HEK293 (cell line): ENCODE data around the gene GABRA5.

Experiments used
- BCL11A ChIP-seq: fragments of 450-650 bp; formaldehyde crosslinking; IDR thresholded peaks from 2 replicates; pipeline ENCODE4 v1.5.1; 2016; ENCODE audit warnings: low read depth, missing biosample characterization, missing genetic modification characterization
- MZF1 ChIP-seq: fragments of 450-650 bp; formaldehyde crosslinking; IDR thresholded peaks from 2 replicates; pipeline ENCODE4 v1.5.1; 2017; ENCODE audit warnings: missing biosample characterization, missing genetic modification characterization, borderline replicate concordance
- SP2 ChIP-seq: fragments of 450-650 bp; formaldehyde crosslinking; IDR thresholded peaks from 2 replicates; pipeline ENCODE4 v1.5.1; 2016; ENCODE audit warnings: missing biosample characterization, missing genetic modification characterization
- ZBTB1 ChIP-seq: fragments of 450-650 bp; formaldehyde crosslinking; IDR thresholded peaks from 2 replicates; pipeline ENCODE4 v1.5.1; 2016; ENCODE audit warnings: missing biosample characterization, missing genetic modification characterization
- ZNF585B ChIP-seq: fragments of 450-650 bp; formaldehyde crosslinking; IDR thresholded peaks from 2 replicates; pipeline ENCODE4 v1.5.1; 2016; ENCODE audit warnings: missing biosample characterization, missing genetic modification characterization
- TF ChIP-seq, protein P1 (sequence below): fragments of 450-650 bp; formaldehyde crosslinking; optimal IDR thresholded peaks from 2 replicates; pipeline ENCODE3; 2016; ENCODE audit warnings: missing biosample characterization, mild to moderate bottlenecking, missing genetic modification characterization
- TF ChIP-seq, protein P2 (sequence below): fragments of 450-650 bp; formaldehyde crosslinking; IDR thresholded peaks from 2 replicates; pipeline ENCODE4 v1.5.1; 2016; ENCODE audit warnings: missing biosample characterization, missing genetic modification characterization
- TF ChIP-seq, protein P3 (sequence below): fragments of 450-650 bp; formaldehyde crosslinking; IDR thresholded peaks from 2 replicates; pipeline ENCODE4 v1.5.1; 2016; ENCODE audit warnings: missing biosample characterization, missing genetic modification characterization, borderline replicate concordance
- TF ChIP-seq, protein P4 (sequence below): fragments of 450-650 bp; formaldehyde crosslinking; conservative IDR thresholded peaks from 2 replicates; pipeline ENCODE4 v1.5.1; 2016; ENCODE audit warnings: low read depth, missing biosample characterization, missing genetic modification characterization

DNA sequence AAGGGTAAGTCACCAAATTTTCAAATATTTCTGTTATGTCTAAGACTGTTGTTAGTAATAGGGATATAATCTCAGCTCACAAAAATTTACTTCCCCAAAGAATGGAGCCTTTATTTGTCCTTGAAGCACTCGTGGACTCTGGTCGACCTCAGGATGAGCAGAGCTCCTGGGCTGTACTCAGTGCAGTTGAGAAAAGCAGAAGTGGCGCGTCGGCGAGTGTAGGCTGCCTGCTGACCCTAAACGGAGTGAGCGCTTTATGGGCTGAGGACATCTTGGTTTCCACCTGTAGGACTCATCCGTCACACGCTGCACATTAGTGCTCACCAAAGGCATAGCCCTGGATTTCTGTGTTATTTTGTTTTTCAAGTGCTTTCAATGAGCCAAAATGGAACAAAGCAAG is 11.0 kb downstream of the GABRA5 start:
- no peak for TF ChIP-seq ZBTB1 (tag by site-specific recombination)
- TF ChIP-seq, protein P1, sequence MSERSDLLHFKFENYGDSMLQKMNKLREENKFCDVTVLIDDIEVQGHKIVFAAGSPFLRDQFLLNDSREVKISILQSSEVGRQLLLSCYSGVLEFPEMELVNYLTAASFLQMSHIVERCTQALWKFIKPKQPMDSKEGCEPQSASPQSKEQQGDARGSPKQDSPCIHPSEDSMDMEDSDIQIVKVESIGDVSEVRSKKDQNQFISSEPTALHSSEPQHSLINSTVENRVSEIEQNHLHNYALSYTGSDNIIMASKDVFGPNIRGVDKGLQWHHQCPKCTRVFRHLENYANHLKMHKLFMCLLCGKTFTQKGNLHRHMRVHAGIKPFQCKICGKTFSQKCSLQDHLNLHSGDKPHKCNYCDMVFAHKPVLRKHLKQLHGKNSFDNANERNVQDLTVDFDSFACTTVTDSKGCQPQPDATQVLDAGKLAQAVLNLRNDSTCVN (tag by site-specific recombination), result no peak
- no peak for TF ChIP-seq ZNF585B (tag by site-specific recombination)
- TF ChIP-seq, protein P2, sequence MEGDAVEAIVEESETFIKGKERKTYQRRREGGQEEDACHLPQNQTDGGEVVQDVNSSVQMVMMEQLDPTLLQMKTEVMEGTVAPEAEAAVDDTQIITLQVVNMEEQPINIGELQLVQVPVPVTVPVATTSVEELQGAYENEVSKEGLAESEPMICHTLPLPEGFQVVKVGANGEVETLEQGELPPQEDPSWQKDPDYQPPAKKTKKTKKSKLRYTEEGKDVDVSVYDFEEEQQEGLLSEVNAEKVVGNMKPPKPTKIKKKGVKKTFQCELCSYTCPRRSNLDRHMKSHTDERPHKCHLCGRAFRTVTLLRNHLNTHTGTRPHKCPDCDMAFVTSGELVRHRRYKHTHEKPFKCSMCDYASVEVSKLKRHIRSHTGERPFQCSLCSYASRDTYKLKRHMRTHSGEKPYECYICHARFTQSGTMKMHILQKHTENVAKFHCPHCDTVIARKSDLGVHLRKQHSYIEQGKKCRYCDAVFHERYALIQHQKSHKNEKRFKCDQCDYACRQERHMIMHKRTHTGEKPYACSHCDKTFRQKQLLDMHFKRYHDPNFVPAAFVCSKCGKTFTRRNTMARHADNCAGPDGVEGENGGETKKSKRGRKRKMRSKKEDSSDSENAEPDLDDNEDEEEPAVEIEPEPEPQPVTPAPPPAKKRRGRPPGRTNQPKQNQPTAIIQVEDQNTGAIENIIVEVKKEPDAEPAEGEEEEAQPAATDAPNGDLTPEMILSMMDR (tag by site-specific recombination), result no peak
- TF ChIP-seq BCL11A (tag by site-specific recombination), result no peak
- TF ChIP-seq SP2 (tag by site-specific recombination), result no peak
- no peak for TF ChIP-seq MZF1 (tag by site-specific recombination)
- TF ChIP-seq, protein P3, sequence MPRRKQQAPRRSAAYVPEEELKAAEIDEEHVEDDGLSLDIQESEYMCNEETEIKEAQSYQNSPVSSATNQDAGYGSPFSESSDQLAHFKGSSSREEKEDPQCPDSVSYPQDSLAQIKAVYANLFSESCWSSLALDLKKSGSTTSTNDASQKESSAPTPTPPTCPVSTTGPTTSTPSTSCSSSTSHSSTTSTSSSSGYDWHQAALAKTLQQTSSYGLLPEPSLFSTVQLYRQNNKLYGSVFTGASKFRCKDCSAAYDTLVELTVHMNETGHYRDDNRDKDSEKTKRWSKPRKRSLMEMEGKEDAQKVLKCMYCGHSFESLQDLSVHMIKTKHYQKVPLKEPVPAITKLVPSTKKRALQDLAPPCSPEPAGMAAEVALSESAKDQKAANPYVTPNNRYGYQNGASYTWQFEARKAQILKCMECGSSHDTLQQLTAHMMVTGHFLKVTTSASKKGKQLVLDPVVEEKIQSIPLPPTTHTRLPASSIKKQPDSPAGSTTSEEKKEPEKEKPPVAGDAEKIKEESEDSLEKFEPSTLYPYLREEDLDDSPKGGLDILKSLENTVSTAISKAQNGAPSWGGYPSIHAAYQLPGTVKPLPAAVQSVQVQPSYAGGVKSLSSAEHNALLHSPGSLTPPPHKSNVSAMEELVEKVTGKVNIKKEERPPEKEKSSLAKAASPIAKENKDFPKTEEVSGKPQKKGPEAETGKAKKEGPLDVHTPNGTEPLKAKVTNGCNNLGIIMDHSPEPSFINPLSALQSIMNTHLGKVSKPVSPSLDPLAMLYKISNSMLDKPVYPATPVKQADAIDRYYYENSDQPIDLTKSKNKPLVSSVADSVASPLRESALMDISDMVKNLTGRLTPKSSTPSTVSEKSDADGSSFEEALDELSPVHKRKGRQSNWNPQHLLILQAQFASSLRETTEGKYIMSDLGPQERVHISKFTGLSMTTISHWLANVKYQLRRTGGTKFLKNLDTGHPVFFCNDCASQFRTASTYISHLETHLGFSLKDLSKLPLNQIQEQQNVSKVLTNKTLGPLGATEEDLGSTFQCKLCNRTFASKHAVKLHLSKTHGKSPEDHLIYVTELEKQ, result no peak
- TF ChIP-seq, protein P4, sequence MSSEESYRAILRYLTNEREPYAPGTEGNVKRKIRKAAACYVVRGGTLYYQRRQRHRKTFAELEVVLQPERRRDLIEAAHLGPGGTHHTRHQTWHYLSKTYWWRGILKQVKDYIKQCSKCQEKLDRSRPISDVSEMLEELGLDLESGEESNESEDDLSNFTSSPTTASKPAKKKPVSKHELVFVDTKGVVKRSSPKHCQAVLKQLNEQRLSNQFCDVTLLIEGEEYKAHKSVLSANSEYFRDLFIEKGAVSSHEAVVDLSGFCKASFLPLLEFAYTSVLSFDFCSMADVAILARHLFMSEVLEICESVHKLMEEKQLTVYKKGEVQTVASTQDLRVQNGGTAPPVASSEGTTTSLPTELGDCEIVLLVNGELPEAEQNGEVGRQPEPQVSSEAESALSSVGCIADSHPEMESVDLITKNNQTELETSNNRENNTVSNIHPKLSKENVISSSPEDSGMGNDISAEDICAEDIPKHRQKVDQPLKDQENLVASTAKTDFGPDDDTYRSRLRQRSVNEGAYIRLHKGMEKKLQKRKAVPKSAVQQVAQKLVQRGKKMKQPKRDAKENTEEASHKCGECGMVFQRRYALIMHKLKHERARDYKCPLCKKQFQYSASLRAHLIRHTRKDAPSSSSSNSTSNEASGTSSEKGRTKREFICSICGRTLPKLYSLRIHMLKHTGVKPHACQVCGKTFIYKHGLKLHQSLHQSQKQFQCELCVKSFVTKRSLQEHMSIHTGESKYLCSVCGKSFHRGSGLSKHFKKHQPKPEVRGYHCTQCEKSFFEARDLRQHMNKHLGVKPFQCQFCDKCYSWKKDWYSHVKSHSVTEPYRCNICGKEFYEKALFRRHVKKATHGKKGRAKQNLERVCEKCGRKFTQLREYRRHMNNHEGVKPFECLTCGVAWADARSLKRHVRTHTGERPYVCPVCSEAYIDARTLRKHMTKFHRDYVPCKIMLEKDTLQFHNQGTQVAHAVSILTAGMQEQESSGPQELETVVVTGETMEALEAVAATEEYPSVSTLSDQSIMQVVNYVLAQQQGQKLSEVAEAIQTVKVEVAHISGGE (tag by site-specific recombination), result no peak
